Adrenal gland (tissue), 12 donors: ENCODE measurements around the gene RBM19. TPM values are rescaled to one million over a fixed set of nuclear protein-coding genes. Genes with fewer than 3 reads are reported as not detected.

Experiments used
- DNase-seq, 7 donors: peaks; one replicate each; pipeline ENCODE4 v3.0.0-alpha.2; 2019 to 2020
- H3K27ac ChIP-seq, 5 donors: fragments of 200-600 bp; sonication (generic) in 4 of 5; 1 replicate in 3 of 5; 2 replicates in 2 of 5; pipeline versions ENCODE4 v1.5.1 to v1.8.0; 2016 to 2020; ENCODE audit warnings: mild to moderate bottlenecking in 1 of 5
- H3K27me3 ChIP-seq: fragments of 200-600 bp; 2 replicates; pipeline ENCODE4 v1.8.0; 2021
- H3K36me3 ChIP-seq, 2 donors: fragments of 200-600 bp; replicated peaks in 1 of 2; 1 replicate in 1 of 2; 2 replicates in 1 of 2; pipeline versions ENCODE4 v1.5.1 to v1.8.0; 2018 to 2022
- H3K4me1 ChIP-seq, 2 donors: fragments of 200-600 bp; replicated peaks in 1 of 2; 1 replicate in 1 of 2; 2 replicates in 1 of 2; pipeline versions ENCODE4 v1.5.1 to v1.8.0; 2018 to 2021
- H3K4me3 ChIP-seq, 4 donors: fragments of 200-600 bp; sonication (generic) in 3 of 4; one replicate each; pipeline ENCODE4 v1.5.1; 2016 to 2018
- H3K9me3 ChIP-seq, 3 donors: fragments of 200-600 bp; sonication (generic) in 1 of 3; replicated peaks in 1 of 3; 1 replicate in 2 of 3; 2 replicates in 1 of 3; pipeline versions ENCODE4 v1.5.1 to v1.8.0; 2016 to 2021
- POLR2A ChIP-seq, 2 donors: fragments of 450-650 bp; IDR thresholded peaks; one replicate each; pipeline ENCODE4 v1.6.1; 2017; ENCODE audit warnings: antibody characterized with exemption in 2 of 2, mild to moderate bottlenecking in 2 of 2, moderate library complexity in 1 of 2
- WGBS, 4 donors: extraction: QIAGEN DNeasy Blood & Tissue Kit in 2 of 4; methylation state at CpG; one replicate each; pipeline versions ENCODE4 v1.1.5 to v1.1.7; 2013 to 2017; 5-methylcytosine and 5-hydroxymethylcytosine counted together
- intact Hi-C, 2 donors: fragments of 100-400 bp; cut with DNase I; formaldehyde crosslinking; loops; one replicate each; pipeline versions ENCODE4 v1.14.1 to v1.15.0; 2022 to 2023
- polyA plus RNA-seq, 3 donors: library from polyadenylated mRNA; stranded (reverse); fragments of 200-250 nt in 2 of 3; fragments of 350-450 nt in 1 of 3; fragmentation: Illumina TruSeq in 1 of 3; extraction: RNeasy Lipid Tissue Mini Kit (QIAGEN cat#74804) in 1 of 3; gene quantifications; one replicate each; pipeline ENCODE4 v1.2.3, GENCODE V29; 2013 to 2014
- total RNA-seq, 9 donors: library from RNA; depleted of rRNA in 4 of 9; stranded (reverse); fragments of >200 nt in 4 of 9; fragments of 120-200 nt in 1 of 9; fragmentation: NEBNext Ultra II Directional in 1 of 9; extraction: Animal tissue kit (Norgen Biotek cat#: 25700) in 1 of 9; gene quantifications; one replicate each; pipeline versions ENCODE4 v1.1.0 to v1.2.4, GENCODE V29; 2013 to 2023
- TF ChIP-seq, protein P1 (sequence below), 6 experiments: fragments of 450-650 bp in 4 of 6; fragments of 200-600 bp in 2 of 6; sonication (generic) in 1 of 6; IDR thresholded peaks; 1 replicate in 5 of 6; 2 replicates in 1 of 6; pipeline versions ENCODE4 v1.5.1 to v1.8.0; 2016 to 2021; ENCODE audit warnings: antibody characterized with exemption in 6 of 6, mild to moderate bottlenecking in 2 of 6, moderate library complexity in 1 of 6
- donor health status: healthy with polysubstance abuse.
- donor health status: Bipolar disorder and iron deficiency.
- donor health status: DM: yes; HTN: yes; CAD: no.
- donor health status: DM: no; HTN: no; CAD: no.
- donor health status: DM: no; HTN: no; CAD: no.
- donor health status: DM: yes; HTN: yes; CAD: no.

Gene RBM19
- total and polyA plus RNA-seq, 12 donors: 19.6 to 71.4 (median 33.1) TPM

DNA sequence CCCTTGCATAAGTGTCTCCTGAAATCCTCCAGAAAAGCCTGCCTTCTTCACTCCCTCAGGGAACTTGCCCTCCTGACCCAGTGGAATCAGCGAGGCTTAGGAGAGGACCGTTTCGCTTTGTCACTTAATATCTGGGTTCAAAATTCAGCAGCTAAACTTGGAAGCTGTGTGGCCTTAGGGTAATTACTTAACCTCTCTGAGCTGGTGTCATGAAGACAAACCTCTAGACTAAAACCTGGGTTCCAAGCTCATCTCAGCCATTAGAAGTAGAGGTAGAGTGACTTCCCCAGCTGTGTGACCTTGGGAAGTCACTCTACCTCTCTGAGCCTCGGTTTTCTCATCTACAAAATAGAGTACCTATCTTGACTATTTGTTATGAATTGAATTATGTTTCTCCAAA, 18.3 kb upstream of the RBM19 start:
- intact Hi-C loops: loop anchor here (5.0 to 10.0 kb wide), 4 partner anchors 520 to 1930 kb away; no protein-coding TSS in a partner anchor
- WGBS, 4 donors: 75 to 85% (median 83%) methylated on average over 4 of the region's 4 CpGs

DNA sequence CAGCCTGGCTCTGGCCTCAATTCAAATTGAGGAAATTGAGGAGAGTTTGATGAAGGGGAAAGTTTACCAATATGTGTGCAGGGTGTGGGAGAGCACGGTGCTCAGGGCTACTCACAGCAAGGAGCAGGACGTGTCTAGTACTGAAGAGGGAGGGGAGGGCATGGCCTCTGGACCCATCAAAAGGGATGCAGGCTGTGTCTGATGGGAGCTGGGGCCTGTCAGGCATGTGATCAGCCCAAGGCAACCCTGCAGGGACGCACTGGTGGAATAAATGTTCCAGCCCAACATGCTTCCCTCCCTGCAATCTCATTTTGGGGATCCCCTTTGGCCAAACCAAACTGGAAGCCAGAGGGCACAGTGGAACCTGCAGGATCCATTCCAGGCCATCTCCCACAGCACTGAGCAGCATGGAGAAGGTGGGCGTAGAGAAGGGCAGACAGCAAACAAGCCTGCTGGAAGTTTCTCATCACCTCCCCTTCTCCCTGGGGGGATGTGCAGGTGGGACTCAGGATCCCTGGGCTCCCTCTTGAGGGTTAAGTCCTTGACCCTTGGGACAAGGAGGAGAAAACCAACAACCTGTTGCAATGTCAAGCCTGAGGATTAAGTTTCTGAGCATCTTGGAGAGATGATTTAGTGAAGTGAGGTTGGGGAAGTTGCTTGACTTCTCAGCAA, 17.8 kb upstream of the RBM19 start:
- WGBS, 4 donors: 55 to 69% (median 58%) methylated on average over 4 of the region's 4 CpGs
- intact Hi-C loops: loop anchor here (5.0 to 10.0 kb wide), 4 partner anchors 521 to 1931 kb away; no protein-coding TSS in a partner anchor

More for the DNA sequence above, 18.3 kb upstream of the RBM19 start:
- Histone ChIP-seq H3K27me3 (peaks cover 14% of the 10 kb centered on the region), H3K9me3 (no peaks in the 10 kb centered on the region), H3K4me3 (no peak overlapping the region), H3K4me1 (no peaks in the 10 kb centered on the region), H3K27ac (no peak overlapping the region), H3K36me3 (no peaks in the 10 kb centered on the region)
- no peak for DNase-seq
- TF ChIP-seq POLR2A (IDR thresholded peaks at IDR 0.05): no peak
- TF ChIP-seq, protein P1, sequence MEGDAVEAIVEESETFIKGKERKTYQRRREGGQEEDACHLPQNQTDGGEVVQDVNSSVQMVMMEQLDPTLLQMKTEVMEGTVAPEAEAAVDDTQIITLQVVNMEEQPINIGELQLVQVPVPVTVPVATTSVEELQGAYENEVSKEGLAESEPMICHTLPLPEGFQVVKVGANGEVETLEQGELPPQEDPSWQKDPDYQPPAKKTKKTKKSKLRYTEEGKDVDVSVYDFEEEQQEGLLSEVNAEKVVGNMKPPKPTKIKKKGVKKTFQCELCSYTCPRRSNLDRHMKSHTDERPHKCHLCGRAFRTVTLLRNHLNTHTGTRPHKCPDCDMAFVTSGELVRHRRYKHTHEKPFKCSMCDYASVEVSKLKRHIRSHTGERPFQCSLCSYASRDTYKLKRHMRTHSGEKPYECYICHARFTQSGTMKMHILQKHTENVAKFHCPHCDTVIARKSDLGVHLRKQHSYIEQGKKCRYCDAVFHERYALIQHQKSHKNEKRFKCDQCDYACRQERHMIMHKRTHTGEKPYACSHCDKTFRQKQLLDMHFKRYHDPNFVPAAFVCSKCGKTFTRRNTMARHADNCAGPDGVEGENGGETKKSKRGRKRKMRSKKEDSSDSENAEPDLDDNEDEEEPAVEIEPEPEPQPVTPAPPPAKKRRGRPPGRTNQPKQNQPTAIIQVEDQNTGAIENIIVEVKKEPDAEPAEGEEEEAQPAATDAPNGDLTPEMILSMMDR (IDR thresholded peaks at IDR 0.05): no peak

DNA sequence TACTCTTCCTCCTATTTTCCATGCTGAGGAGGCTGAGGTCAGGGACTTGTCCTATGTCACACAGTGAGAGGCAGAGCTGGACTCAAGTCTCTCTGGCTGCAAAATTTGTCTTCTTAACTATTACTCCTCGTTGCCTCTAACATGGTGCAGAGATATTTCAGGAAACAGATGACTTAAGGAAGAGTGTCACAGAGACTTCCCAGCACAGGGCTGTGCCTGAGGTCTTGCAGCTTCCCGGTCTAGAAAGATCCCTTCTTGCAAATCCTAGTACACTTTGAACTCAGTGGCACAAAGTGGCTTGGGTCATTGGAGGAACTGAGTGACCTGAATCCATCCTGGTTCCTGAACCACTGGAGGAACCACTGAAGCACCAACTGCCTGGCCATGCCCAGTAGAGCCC, 17.1 kb upstream of the RBM19 start:
- no peak for TF ChIP-seq POLR2A (IDR thresholded peaks at IDR 0.05)
- intact Hi-C loops: loop anchor here (5.0 to 10.0 kb wide), 4 partner anchors 522 to 1932 kb away; no protein-coding TSS in a partner anchor
- no peak overlapping the region for H3K27ac ChIP-seq
- no peaks in the 10 kb centered on the region for H3K9me3 ChIP-seq
- DNase-seq: no peak
- peaks cover 20% of the 10 kb centered on the region for H3K27me3 ChIP-seq
- 36 to 49% (median 43%) methylated on average over 2 of the region's 2 CpGs for WGBS, 4 donors
- H3K36me3 ChIP-seq: no peaks in the 10 kb centered on the region
- H3K4me1 ChIP-seq: no peaks in the 10 kb centered on the region
- H3K4me3 ChIP-seq: no peak overlapping the region

More for the DNA sequence above, 17.8 kb upstream of the RBM19 start:
- TF ChIP-seq, protein P1 (IDR thresholded peaks at IDR 0.05): no peak
- TF ChIP-seq POLR2A (IDR thresholded peaks at IDR 0.05): no peak
- Histone ChIP-seq H3K4me3 (no peak overlapping the region), H3K36me3 (no peaks in the 10 kb centered on the region), H3K9me3 (no peaks in the 10 kb centered on the region), H3K27me3 (peaks cover 18% of the 10 kb centered on the region), H3K4me1 (no peaks in the 10 kb centered on the region), H3K27ac (no peak overlapping the region)
- no peak for DNase-seq

DNA sequence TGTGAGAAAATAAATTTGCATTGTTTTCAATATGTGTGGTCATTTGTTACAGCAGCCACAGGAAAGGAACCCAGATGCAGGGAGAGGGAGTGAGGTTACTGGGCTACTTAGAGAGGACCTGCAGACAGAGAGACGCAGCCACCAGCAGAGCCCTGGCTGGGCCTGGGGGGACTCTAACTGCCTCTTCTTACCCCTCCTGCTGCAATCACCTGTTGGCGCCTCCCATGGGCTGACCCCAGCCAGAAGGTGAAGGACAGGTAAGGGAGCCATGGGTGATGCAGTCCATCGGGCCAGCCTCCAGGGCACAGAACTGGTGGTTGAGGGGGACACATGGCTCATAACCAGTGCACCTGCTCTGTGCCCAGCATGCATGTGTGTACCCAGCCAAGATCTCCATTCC, 15.8 kb upstream of the RBM19 start:
- Histone ChIP-seq H3K27ac (no peak overlapping the region), H3K36me3 (no peaks in the 10 kb centered on the region), H3K4me1 (no peaks in the 10 kb centered on the region), H3K27me3 (peaks cover 22% of the 10 kb centered on the region), H3K9me3 (no peaks in the 10 kb centered on the region), H3K4me3 (no peak overlapping the region)
- DNase-seq: no peak
- 82 to 96% (median 91%) methylated on average over 1 to 3 of the region's 3 CpGs for WGBS, 4 donors
- TF ChIP-seq POLR2A (IDR thresholded peaks at IDR 0.05): no peak
- TF ChIP-seq, protein P1 (IDR thresholded peaks at IDR 0.05): no peak
- intact Hi-C loops: loop anchor here (5.0 to 10.0 kb wide), 4 partner anchors 523 to 1933 kb away; no protein-coding TSS in a partner anchor
